A673 (cell line): Measurements from ENCODE around the gene UVRAG.

Experiments
- CTCF ChIP-seq: fragments of 300-800, 200-600 bp; sonication (generic); conservative IDR thresholded peaks from 2 replicates; pipeline ENCODE4 v1.5.1; 2017; ENCODE audit warnings: low read depth, mild to moderate bottlenecking, antibody characterized with exemption, low read length, moderate library complexity, mixed read lengths
- EZH2 ChIP-seq: fragments of 200-600 bp; sonication (generic); IDR thresholded peaks from 2 replicates; pipeline ENCODE4 v1.6.1; 2017; ENCODE audit warnings: borderline replicate concordance, low read depth, mild to moderate bottlenecking, mixed read lengths, antibody characterized with exemption, low read length; ENCODE audit not compliant: poor library complexity, severe bottlenecking

- TF ChIP-seq CTCF (no peak), EZH2 (no peak)
Measured at GRCh38 chr11:75874684-75875341, 59.8 kb downstream of the UVRAG start.
